ENCODE measurements around the gene SLC16A10.

DNA sequence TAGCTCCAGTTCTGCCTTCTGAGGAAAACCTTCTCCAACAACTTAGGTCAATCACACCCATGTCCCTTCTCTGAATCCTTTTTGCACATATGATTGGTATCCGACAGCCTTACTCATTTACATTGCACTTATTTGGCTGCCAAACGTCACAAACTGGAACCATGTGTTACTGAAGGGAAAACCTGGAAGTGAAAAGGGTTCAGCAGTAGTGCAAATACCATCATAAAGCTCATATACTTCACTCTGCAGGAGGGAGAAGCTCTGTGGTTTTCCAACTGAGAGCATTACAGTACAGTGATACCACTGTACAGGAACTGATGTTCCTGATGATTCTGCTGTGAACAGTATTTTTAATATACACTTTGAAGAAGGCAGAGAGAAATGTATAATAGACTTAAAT is 87.8 kb downstream of the SLC16A10 start:
- TF ChIP-seq, protein P1, sequence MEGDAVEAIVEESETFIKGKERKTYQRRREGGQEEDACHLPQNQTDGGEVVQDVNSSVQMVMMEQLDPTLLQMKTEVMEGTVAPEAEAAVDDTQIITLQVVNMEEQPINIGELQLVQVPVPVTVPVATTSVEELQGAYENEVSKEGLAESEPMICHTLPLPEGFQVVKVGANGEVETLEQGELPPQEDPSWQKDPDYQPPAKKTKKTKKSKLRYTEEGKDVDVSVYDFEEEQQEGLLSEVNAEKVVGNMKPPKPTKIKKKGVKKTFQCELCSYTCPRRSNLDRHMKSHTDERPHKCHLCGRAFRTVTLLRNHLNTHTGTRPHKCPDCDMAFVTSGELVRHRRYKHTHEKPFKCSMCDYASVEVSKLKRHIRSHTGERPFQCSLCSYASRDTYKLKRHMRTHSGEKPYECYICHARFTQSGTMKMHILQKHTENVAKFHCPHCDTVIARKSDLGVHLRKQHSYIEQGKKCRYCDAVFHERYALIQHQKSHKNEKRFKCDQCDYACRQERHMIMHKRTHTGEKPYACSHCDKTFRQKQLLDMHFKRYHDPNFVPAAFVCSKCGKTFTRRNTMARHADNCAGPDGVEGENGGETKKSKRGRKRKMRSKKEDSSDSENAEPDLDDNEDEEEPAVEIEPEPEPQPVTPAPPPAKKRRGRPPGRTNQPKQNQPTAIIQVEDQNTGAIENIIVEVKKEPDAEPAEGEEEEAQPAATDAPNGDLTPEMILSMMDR (optimal IDR thresholded peaks at IDR 0.05 in 1 of 3, IDR thresholded peaks at IDR 0.05 in 1 of 3, conservative IDR thresholded peaks at IDR 0.05 in 1 of 3; ENCODE audit: extremely low read depth in 1 of 3, insufficient read depth in 2 of 3, low read length in 3 of 3): no peak
- TF ChIP-seq EZH2 (IDR thresholded peaks at IDR 0.05; ENCODE audit: low read length): no peak
